Activated naive CD8-positive, alpha-beta T cell treated with anti-CD3 and anti-CD28 coated beads, Interleukin-2, amount 50 U/mL, for 24 hours (primary cell): ENCODE data around the gene SIGLEC12.

ENCODE experiments used
- ATAC-seq: fragments of 150-1000 bp; cut with Tn5 transposase; one replicate; pipeline ENCODE4 v1.10.0; 2021
- DNase-seq: peaks from one replicate; pipeline ENCODE4 v3.0.0; 2021
- H3K27ac Mint-ChIP-seq: one replicate; pipeline ENCODE4 v1.8.0; 2021; ENCODE audit warnings: mild to moderate bottlenecking, mixed read lengths
- H3K27me3 Mint-ChIP-seq: one replicate; pipeline ENCODE4 v1.8.0; 2021; ENCODE audit warnings: mixed read lengths
- H3K36me3 Mint-ChIP-seq: one replicate; pipeline ENCODE4 v1.8.0; 2021; ENCODE audit warnings: low read depth, mixed read lengths
- H3K4me1 Mint-ChIP-seq: one replicate; pipeline ENCODE4 v1.8.0; 2021; ENCODE audit warnings: mixed read lengths
- H3K4me3 Mint-ChIP-seq: one replicate; pipeline ENCODE4 v1.8.0; 2021; ENCODE audit warnings: mild to moderate bottlenecking, moderate library complexity, mixed read lengths
- H3K9me3 Mint-ChIP-seq: one replicate; pipeline ENCODE4 v1.8.0; 2021; ENCODE audit warnings: mixed read lengths

Gene SIGLEC12

DNA sequence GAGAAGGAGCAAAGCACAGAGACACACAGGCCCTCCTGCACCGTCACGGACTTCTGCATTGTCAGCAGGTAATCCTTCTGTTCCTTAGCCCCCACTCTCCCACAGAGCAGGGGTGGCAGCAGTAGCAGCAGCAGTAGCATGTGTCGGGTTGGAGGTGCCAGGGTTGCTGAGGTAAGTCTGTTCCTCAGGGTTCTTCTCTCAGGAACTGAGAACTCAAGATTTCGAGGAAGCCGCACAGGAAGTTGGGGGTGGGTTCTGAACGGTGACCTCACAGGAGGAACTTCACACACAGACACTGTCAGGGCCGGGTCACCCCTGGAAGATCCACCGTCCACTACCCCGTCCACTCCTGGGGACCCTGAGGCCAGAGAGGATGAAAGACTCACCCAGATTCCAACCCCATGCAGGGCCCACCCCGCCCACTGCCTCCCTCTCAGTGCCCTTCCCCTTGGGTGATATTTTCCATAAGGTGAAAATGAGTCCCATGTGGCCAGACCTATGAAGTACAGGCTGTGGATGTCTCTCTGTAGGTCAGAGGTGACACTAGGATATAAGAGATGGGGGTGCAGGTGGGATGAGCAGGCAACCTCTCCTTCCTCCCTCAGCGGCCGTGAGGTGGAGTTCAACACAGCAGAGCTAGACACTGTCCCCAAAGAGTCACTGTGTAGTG lies at the start of gene SIGLEC12:
SIGLEC12 (minus strand) TSS at position 207 of the 670 bp plus-strand sequence; CDS start at position 140, 67 bp downstream.
- Mint-ChIP-seq H3K4me1 (peaks cover 34% of the 10 kb centered on the region), H3K4me3 (peak within 1 kb of the TSS; percentile 76), H3K27ac (peak within 1 kb of the TSS; percentile 74), H3K9me3 (peaks cover 13% of the 10 kb centered on the region), H3K27me3 (peaks cover 3% of the 10 kb centered on the region), H3K36me3 (peaks cover 2% of the 10 kb centered on the region)
- peak; percentile 74 for ATAC-seq
- peak; percentile 47 for DNase-seq

- ATAC-seq: no peak
- H3K4me1 Mint-ChIP-seq: peaks cover 51% of the 10 kb centered on the region
- no peak for DNase-seq
- no peaks in the 10 kb centered on the region for H3K36me3 Mint-ChIP-seq
- H3K27ac Mint-ChIP-seq: no peak overlapping the region
- peak overlapping the region; percentile 32 for H3K4me3 Mint-ChIP-seq
- H3K27me3 Mint-ChIP-seq: peaks cover 52% of the 10 kb centered on the region
- no peaks in the 10 kb centered on the region for H3K9me3 Mint-ChIP-seq
Observed at GRCh38 chr19:51550848-51551672, 49.5 kb upstream of the SIGLEC12 start.

DNA sequence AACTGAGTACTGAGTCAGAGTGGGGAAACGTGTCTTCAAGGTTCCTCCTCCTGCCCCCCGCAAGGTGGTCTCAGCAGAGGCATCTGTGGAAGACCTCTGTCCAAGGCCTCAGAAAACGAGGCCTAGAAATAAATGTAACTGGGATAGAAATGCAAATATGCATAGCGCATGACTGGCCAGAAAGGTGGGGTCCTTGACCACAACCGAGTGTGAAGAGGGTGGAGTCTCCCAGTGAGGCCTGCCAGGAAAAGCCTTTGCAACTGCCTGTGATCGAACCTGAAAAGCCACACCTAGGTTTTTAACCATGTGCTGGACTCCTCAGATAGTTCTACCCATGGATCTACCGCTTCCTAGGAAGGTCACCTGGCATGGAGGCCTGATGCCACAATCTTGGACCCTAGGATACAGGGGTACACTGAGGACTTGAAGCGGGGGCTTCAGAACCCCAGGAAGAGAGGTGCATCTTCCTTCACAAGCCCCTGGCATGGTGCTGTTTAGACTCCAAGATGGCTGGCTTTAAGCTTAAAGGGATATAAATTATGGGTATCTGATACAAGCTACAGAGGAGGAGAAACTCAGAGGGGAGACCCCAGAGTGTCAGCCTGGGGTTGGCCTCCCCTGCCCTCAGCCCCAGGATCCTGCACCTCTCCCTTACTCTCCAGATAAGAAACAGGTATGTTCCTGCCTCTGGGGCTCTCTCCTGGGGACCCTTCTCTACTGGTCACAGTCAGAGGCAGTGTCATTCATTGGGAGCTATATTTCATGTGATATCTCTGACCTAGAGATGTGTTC lies 48.1 kb upstream of the SIGLEC12 start:
- H3K36me3 Mint-ChIP-seq: no peaks in the 10 kb centered on the region
- H3K4me1 Mint-ChIP-seq: peaks cover 53% of the 10 kb centered on the region
- DNase-seq: no peak
- H3K4me3 Mint-ChIP-seq: no peak overlapping the region
- H3K9me3 Mint-ChIP-seq: no peaks in the 10 kb centered on the region
- H3K27me3 Mint-ChIP-seq: peaks cover 53% of the 10 kb centered on the region
- H3K27ac Mint-ChIP-seq: no peak overlapping the region
- no peak for ATAC-seq

DNA sequence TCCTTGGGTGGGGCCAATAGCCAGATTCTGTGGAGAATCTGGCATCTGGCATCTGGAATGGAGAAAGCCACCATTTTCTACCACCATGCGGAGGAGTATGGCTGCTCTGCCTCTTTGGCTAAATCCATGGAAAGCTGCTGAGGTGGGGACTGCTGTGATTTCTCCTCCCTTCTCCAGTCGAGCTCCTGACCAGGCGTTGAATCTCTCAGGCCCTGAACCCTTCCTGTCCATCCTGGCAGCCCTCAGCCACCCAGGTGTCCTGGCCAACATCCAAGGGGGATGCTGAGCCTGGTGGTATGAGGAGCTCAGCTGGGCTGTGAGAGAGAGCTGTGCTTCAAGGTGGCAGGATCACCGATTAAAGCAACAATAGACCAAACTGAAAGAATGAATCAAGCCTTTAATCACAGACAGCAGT lies 47.3 kb upstream of the SIGLEC12 start:
- no peak overlapping the region for H3K27ac Mint-ChIP-seq
- H3K4me1 Mint-ChIP-seq: peaks cover 53% of the 10 kb centered on the region
- H3K9me3 Mint-ChIP-seq: no peaks in the 10 kb centered on the region
- DNase-seq: no peak
- peaks cover 51% of the 10 kb centered on the region for H3K27me3 Mint-ChIP-seq
- H3K4me3 Mint-ChIP-seq: no peak overlapping the region
- no peak for ATAC-seq
- H3K36me3 Mint-ChIP-seq: no peaks in the 10 kb centered on the region

GRCh38 chr19:51548213-51548651 lies 46.6 kb upstream of the SIGLEC12 start:
- Mint-ChIP-seq H3K4me3 (no peak overlapping the region), H3K27ac (no peak overlapping the region), H3K9me3 (no peaks in the 10 kb centered on the region), H3K36me3 (no peaks in the 10 kb centered on the region), H3K4me1 (peaks cover 53% of the 10 kb centered on the region), H3K27me3 (peaks cover 51% of the 10 kb centered on the region)
- ATAC-seq (no peak), DNase-seq (no peak)

DNA sequence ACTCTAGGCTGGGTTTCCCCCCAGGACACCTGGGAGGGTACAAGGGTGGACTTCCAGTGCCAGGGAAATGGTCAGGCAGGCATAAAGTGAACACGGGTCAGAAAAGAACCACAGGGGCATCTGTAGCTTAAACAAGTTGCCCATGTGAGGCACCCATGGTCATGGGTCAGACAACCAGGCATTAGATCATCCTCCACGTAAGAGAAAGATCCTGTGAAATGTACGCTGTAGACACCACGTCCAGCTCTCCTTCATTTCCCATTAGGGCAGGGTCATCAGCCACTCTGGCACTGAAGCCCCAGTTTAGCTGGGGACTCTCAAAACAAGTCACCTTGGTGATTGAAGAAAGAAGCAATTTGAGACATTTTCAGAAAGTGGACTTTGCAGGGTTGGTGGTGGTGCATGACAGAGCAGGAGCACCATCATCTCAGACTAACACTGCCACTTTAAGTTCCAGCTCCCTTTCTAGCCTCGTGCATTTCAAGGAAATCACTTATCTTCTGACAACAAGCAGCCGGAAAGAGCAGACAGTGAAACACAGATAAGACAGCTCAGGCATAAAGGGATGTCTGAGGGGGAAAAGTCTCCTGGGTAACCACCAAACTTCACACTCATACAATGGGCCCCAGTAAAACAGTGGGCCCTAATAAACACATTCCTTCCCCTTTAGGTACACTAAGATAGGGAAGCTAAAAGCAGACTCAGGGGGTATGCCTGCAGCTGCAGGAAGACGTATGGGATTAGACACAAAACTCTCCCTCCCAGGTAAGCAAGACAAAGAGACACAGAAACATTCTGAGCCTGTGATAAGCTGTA lies 46.0 kb upstream of the SIGLEC12 start:
- H3K36me3 Mint-ChIP-seq: no peaks in the 10 kb centered on the region
- no peak overlapping the region for H3K27ac Mint-ChIP-seq
- no peaks in the 10 kb centered on the region for H3K9me3 Mint-ChIP-seq
- H3K4me1 Mint-ChIP-seq: peaks cover 52% of the 10 kb centered on the region
- no peak for DNase-seq
- ATAC-seq: no peak
- peaks cover 48% of the 10 kb centered on the region for H3K27me3 Mint-ChIP-seq
- H3K4me3 Mint-ChIP-seq: no peak overlapping the region

DNA sequence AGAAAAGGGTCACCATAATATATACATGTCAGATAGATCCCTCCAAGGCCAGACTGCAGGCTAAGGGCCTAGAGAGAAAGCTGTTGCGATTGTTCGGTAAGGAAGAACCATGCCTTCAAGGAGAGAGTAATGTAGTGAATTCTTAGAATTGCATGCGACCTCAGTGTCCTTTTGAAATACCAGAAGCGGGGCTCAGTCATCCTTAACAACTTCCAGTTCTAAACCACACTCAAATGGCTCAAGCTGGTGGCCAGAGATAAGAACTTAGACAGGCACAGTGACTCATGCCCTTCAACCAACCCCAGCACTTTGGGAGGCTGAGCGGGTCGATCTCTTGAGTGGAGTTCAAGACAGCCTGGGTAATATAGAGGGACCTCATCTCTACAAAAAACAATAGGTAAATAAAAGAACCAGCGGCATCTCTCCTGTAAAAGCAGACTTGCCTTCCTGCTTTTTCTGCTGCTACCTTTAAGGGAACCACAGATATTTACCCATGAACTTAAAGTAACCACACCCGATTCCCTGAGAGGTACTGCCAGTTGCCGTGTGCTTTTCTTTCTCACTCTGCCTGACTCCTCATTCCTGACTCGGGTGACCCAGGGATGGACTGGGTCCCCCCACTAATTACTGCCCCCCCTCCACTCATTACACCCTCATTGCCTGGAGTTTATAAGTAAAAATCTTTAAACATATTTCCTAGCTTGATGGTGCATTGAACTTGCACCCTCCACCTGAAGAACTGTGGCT lies 45.2 kb upstream of the SIGLEC12 start:
- H3K27me3 Mint-ChIP-seq: peaks cover 47% of the 10 kb centered on the region

DNA sequence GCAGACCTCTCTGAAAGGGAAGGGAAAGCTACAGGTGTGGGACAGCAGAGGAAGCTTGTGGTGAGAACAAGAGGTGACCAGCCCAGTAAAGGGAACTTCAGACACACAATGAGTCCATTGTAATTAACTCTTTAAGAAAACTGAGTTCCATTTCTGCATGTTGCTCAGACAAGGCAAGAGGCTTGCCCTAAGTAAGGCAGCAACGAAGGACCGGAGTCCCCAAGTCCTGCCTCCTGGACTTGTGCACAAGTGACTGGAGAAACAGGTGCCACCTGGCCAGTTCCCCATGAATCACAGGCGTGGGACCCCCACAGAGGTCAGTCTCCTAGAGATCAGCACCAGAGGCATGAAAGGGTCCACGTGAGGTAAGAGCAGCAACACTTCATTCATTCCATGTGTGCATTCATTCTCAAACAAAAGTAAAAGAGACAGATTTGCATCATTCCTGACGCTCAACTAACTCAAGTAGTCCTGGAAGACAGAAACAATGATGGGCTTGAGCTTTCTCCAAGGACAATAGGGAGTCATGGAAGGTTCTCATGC lies 44.6 kb upstream of the SIGLEC12 start:
- Mint-ChIP-seq H3K27ac (no peak overlapping the region), H3K36me3 (no peaks in the 10 kb centered on the region), H3K4me3 (no peak overlapping the region), H3K27me3 (peaks cover 47% of the 10 kb centered on the region), H3K9me3 (no peaks in the 10 kb centered on the region), H3K4me1 (peaks cover 40% of the 10 kb centered on the region)
- DNase-seq (no peak), ATAC-seq (no peak)

More for the DNA sequence above, 45.2 kb upstream of the SIGLEC12 start:
- ATAC-seq (peak; percentile 90), DNase-seq (no peak)
- H3K27ac Mint-ChIP-seq: no peak overlapping the region
- no peak overlapping the region for H3K4me3 Mint-ChIP-seq
- H3K4me1 Mint-ChIP-seq: peaks cover 46% of the 10 kb centered on the region
- no peaks in the 10 kb centered on the region for H3K36me3 Mint-ChIP-seq
- no peaks in the 10 kb centered on the region for H3K9me3 Mint-ChIP-seq

- no peak overlapping the region for H3K4me3 Mint-ChIP-seq
Observed at GRCh38 chr19:51544038-51544437, 42.4 kb upstream of the SIGLEC12 start.

GRCh38 chr19:51542699-51543098 lies 41.1 kb upstream of the SIGLEC12 start:
- ATAC-seq (no peak), DNase-seq (no peak)
- Mint-ChIP-seq H3K36me3 (no peaks in the 10 kb centered on the region), H3K27ac (no peak overlapping the region), H3K27me3 (peaks cover 46% of the 10 kb centered on the region), H3K9me3 (no peaks in the 10 kb centered on the region), H3K4me3 (no peak overlapping the region), H3K4me1 (peaks cover 18% of the 10 kb centered on the region)

More at GRCh38 chr19:51544038-51544437, 42.4 kb upstream of the SIGLEC12 start:
- DNase-seq: no peak
- H3K4me1 Mint-ChIP-seq: peaks cover 28% of the 10 kb centered on the region
- H3K27ac Mint-ChIP-seq: no peak overlapping the region
- H3K9me3 Mint-ChIP-seq: no peaks in the 10 kb centered on the region
- ATAC-seq: no peak
- H3K27me3 Mint-ChIP-seq: peaks cover 44% of the 10 kb centered on the region
- H3K36me3 Mint-ChIP-seq: no peaks in the 10 kb centered on the region

DNA sequence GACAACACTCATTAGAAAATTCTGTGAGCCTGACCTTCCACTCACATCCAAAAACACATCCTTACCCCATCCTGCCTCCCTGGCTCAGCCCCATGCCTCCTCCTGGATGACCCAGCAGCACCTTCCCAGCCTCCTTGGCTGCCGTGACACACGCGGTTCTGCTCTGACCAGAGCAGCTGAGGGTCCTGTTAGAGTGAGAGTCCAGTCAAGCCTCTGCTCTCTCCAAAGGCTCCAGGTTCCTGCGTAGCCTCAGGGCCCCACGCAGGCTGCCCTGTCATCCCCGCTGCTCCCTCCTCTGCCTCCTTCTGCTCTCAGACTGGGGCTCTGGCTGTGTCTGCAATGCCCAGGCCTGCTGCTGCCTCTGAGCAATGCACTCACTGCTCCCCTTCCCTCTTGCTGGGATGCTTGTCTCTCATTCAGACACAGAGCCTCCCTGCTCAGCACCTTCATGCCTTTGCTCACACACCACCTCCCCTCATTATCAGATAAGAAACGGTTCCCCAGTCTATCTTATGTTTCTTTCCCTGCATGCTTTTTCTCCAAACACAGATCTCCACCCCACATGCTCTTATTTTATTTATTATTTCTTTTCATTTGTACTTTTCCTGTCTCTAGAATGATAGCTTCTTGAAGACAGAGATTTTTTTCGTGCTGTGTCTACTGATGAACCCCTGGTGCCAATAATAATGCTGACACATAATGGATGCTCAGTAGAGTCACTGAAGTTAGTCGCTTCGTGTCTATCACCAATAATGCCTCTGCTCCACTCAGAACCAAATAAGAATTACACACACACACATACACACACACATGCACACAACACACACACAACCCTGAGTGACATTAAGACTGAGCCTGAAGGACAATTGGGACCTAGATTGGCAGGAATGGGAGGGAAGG lies 40.1 kb upstream of the SIGLEC12 start:
- Mint-ChIP-seq H3K4me3 (no peak overlapping the region), H3K9me3 (peaks cover 4% of the 10 kb centered on the region), H3K27ac (no peak overlapping the region), H3K36me3 (no peaks in the 10 kb centered on the region), H3K27me3 (peaks cover 46% of the 10 kb centered on the region), H3K4me1 (peaks cover 9% of the 10 kb centered on the region)
- no peak for ATAC-seq
- no peak for DNase-seq

GRCh38 chr19:51539821-51540366 lies 38.3 kb upstream of the SIGLEC12 start:
- Mint-ChIP-seq H3K27me3 (peaks cover 46% of the 10 kb centered on the region), H3K4me1 (no peaks in the 10 kb centered on the region)

More at GRCh38 chr19:51539821-51540366, 38.3 kb upstream of the SIGLEC12 start:
- ATAC-seq (no peak), DNase-seq (no peak)
- Mint-ChIP-seq H3K9me3 (peaks cover 4% of the 10 kb centered on the region), H3K27ac (no peak overlapping the region), H3K4me3 (no peak overlapping the region), H3K36me3 (no peaks in the 10 kb centered on the region)
